Neural progenitor cell (in vitro differentiated cells): ENCODE data around the gene DHX9. TPM values are rescaled to one million over a fixed set of nuclear protein-coding genes. Genes with fewer than 3 reads are reported as not detected.

ENCODE experiments used
- DNase-seq: peaks from one replicate; pipeline ENCODE4 v3.0.0-alpha.2; 2016; ENCODE audit warnings: low spot score
- H2AFZ ChIP-seq: fragments of 200-600 bp; sonication (generic); replicated peaks from 2 replicates; pipeline ENCODE4 v1.6.1; 2016; ENCODE audit warnings: antibody characterized with exemption
- H3F3A ChIP-seq: fragments of 200-600 bp; sonication (generic); 2 replicates; pipeline ENCODE4 v1.6.1; 2016; ENCODE audit warnings: antibody characterized with exemption, low read depth
- H3K27ac ChIP-seq: fragments of 200-600 bp; sonication (generic); 2 replicates; pipeline ENCODE4 v1.5.1; 2016; ENCODE audit warnings: mild to moderate bottlenecking
- H3K27me3 ChIP-seq: fragments of 200-600 bp; sonication (generic); 2 replicates; pipeline ENCODE4 v1.6.1; 2016; ENCODE audit warnings: mild to moderate bottlenecking, moderate library complexity
- H3K36me3 ChIP-seq: fragments of 200-600 bp; sonication (generic); 2 replicates; pipeline ENCODE4 v1.5.1; 2016
- H3K4me1 ChIP-seq: fragments of 200-600 bp; sonication (generic); 2 replicates; pipeline ENCODE4 v1.6.1; 2016; ENCODE audit warnings: mixed run types
- H3K4me2 ChIP-seq: fragments of 200-600 bp; sonication (generic); 2 replicates; pipeline ENCODE4 v1.6.1; 2016
- H3K4me3 ChIP-seq: fragments of 200-600 bp; sonication (generic); 2 replicates; pipeline ENCODE4 v1.5.1; 2016
- H3K79me2 ChIP-seq: fragments of 200-600 bp; sonication (generic); 2 replicates; pipeline ENCODE4 v1.6.1; 2016; ENCODE audit warnings: low read depth
- H3K9ac ChIP-seq: fragments of 200-600 bp; sonication (generic); 2 replicates; pipeline ENCODE4 v1.6.1; 2016
- H3K9me3 ChIP-seq: fragments of 200-600 bp; sonication (generic); 2 replicates; pipeline ENCODE4 v1.5.1; 2016; ENCODE audit warnings: low read depth
- H4K20me1 ChIP-seq: fragments of 200-600 bp; sonication (generic); 2 replicates; pipeline ENCODE4 v1.6.1; 2016; ENCODE audit warnings: low read depth
- H3K27ac Mint-ChIP-seq: 3 replicates; pipeline ENCODE4 v1.8.0; 2021; ENCODE audit warnings: mixed read lengths
- H3K27me3 Mint-ChIP-seq: 2 replicates; pipeline ENCODE4 v1.8.0; 2022; ENCODE audit warnings: low read depth, mild to moderate bottlenecking, inconsistent platforms, moderate library complexity, mixed read lengths; ENCODE audit not compliant: insufficient read depth
- H3K36me3 Mint-ChIP-seq: 3 replicates; pipeline ENCODE4 v1.8.0; 2021; ENCODE audit warnings: mixed read lengths
- H3K4me1 Mint-ChIP-seq: 3 replicates; pipeline ENCODE4 v1.8.0; 2021; ENCODE audit warnings: mixed read lengths
- H3K4me3 Mint-ChIP-seq: 3 replicates; pipeline ENCODE4 v1.8.0; 2021; ENCODE audit warnings: mild to moderate bottlenecking, moderate library complexity, mixed read lengths
- H3K9me3 Mint-ChIP-seq: 3 replicates; pipeline ENCODE4 v1.8.0; 2020; ENCODE audit warnings: mixed read lengths
- EZH2 ChIP-seq: fragments of 200-600 bp; sonication (generic); IDR thresholded peaks from 2 replicates; pipeline ENCODE4 v1.6.1; 2017; ENCODE audit warnings: antibody characterized with exemption, mild to moderate bottlenecking, moderate library complexity
- EZH2phosphoT487 ChIP-seq: fragments of 200-600 bp; sonication (generic); IDR thresholded peaks from 2 replicates; pipeline ENCODE4 v1.6.1; 2017; ENCODE audit warnings: antibody characterized with exemption
- total RNA-seq: library from RNA; depleted of rRNA; stranded (reverse); fragments of >200 nt; gene quantifications from 2 replicates; pipeline ENCODE4 v1.2.3, GENCODE V29; 2015; ENCODE audit warnings: low replicate concordance
- TF ChIP-seq, protein P1 (sequence below): fragments of 200-600 bp; sonication (generic); IDR thresholded peaks from 2 replicates; pipeline ENCODE4 v1.5.1; 2017; ENCODE audit warnings: antibody characterized with exemption, mild to moderate bottlenecking

DHX9 gene
- total RNA-seq, 1 donor from 2014 or later, result 400 TPM

DNA sequence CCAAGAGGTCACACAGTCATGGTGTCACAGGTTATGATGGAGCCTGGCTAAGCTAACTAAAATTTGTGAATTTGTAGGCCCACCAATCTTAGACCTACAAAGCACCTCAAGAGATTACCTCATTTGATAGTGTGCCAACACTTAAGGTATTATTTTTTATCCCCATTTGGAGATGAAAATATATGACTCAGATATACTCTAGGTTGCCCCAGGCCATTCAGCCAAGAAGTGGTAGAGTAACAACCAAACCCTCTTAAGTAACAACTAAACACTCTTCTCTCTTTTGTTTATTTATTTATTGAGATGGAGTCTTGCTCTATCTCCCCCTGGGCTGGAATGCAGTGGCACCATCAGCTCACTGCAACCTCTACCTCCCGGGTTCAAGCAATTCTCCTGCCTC is 35.3 kb upstream of the DHX9 start:
- TF ChIP-seq EZH2 (no peak), EZH2phosphoT487 (no peak)
- TF ChIP-seq, protein P1, sequence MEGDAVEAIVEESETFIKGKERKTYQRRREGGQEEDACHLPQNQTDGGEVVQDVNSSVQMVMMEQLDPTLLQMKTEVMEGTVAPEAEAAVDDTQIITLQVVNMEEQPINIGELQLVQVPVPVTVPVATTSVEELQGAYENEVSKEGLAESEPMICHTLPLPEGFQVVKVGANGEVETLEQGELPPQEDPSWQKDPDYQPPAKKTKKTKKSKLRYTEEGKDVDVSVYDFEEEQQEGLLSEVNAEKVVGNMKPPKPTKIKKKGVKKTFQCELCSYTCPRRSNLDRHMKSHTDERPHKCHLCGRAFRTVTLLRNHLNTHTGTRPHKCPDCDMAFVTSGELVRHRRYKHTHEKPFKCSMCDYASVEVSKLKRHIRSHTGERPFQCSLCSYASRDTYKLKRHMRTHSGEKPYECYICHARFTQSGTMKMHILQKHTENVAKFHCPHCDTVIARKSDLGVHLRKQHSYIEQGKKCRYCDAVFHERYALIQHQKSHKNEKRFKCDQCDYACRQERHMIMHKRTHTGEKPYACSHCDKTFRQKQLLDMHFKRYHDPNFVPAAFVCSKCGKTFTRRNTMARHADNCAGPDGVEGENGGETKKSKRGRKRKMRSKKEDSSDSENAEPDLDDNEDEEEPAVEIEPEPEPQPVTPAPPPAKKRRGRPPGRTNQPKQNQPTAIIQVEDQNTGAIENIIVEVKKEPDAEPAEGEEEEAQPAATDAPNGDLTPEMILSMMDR, result no peak
- Histone ChIP-seq H3K27me3 (no peaks in the 10 kb centered on the region), H3K9me3 (no peaks in the 10 kb centered on the region), H3K4me1 (peaks cover 29% of the 10 kb centered on the region), H3F3A (peaks cover 6% of the 10 kb centered on the region), H3K27ac (no peak overlapping the region), H3K79me2 (no peaks in the 10 kb centered on the region), H3K4me3 (no peak overlapping the region), H4K20me1 (no peaks in the 10 kb centered on the region), H3K36me3 (no peaks in the 10 kb centered on the region), H3K4me2 (no peak overlapping the region), H3K9ac (no peak overlapping the region), H2AFZ (no peak overlapping the region)
- no peak for DNase-seq
- Mint-ChIP-seq H3K27ac (no peak overlapping the region), H3K36me3 (no peaks in the 10 kb centered on the region), H3K9me3 (no peaks in the 10 kb centered on the region), H3K4me1 (peaks cover 18% of the 10 kb centered on the region), H3K27me3 (no peaks in the 10 kb centered on the region), H3K4me3 (no peak overlapping the region)

GRCh38 chr1:182806015-182806678 is 33.0 kb upstream of the DHX9 start:
- Mint-ChIP-seq H3K4me1 (peaks cover 10% of the 10 kb centered on the region), H3K4me3 (no peak overlapping the region), H3K9me3 (no peaks in the 10 kb centered on the region), H3K36me3 (no peaks in the 10 kb centered on the region), H3K27me3 (no peaks in the 10 kb centered on the region), H3K27ac (no peak overlapping the region)
- H3K9me3 ChIP-seq, result no peaks in the 10 kb centered on the region
- H4K20me1 ChIP-seq, result no peaks in the 10 kb centered on the region
- H3K4me1 ChIP-seq, result peaks cover 23% of the 10 kb centered on the region
- H3K9ac ChIP-seq, result no peak overlapping the region
- peak; percentile 77 for DNase-seq
- peak overlapping the region; percentile 16 for H3K4me3 ChIP-seq
- H3K27ac ChIP-seq, result no peak overlapping the region
- peaks cover 6% of the 10 kb centered on the region for H3F3A ChIP-seq
- peak overlapping the region; percentile 66 for H3K4me2 ChIP-seq
- no peaks in the 10 kb centered on the region for H3K79me2 ChIP-seq
- TF ChIP-seq EZH2, result no peak
- TF ChIP-seq, protein P1, result peak; percentile 55
- H2AFZ ChIP-seq, result peak overlapping the region; percentile 99
- H3K36me3 ChIP-seq, result no peaks in the 10 kb centered on the region
- no peaks in the 10 kb centered on the region for H3K27me3 ChIP-seq

DNA sequence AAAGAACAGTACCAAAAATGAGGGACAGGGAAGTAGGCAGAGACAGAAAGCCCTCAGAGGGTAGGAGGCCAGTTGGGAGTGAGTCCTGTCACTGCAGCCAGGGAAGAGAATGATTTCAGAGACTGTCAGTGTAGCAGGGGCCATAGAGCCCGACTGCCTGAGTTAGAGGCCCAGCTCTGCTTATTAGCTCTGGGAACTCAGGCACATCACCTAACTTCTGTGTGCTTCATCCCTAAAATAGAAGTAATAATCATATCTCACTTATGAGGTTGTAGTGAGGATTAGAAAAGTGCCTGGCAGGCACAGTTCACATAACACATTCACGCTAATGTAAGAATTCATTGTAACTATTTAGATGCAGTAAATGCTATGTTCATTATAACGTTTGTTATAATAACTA is 31.2 kb upstream of the DHX9 start:
- H3K9ac ChIP-seq, result no peak overlapping the region
- no peaks in the 10 kb centered on the region for H3K36me3 ChIP-seq
- no peak for DNase-seq
- no peak overlapping the region for H3K27ac ChIP-seq
- Mint-ChIP-seq H3K4me3 (no peak overlapping the region), H3K9me3 (no peaks in the 10 kb centered on the region), H3K27ac (no peak overlapping the region), H3K27me3 (no peaks in the 10 kb centered on the region), H3K36me3 (no peaks in the 10 kb centered on the region), H3K4me1 (peaks cover 5% of the 10 kb centered on the region)
- no peaks in the 10 kb centered on the region for H3K27me3 ChIP-seq
- no peaks in the 10 kb centered on the region for H4K20me1 ChIP-seq
- H3K79me2 ChIP-seq, result no peaks in the 10 kb centered on the region
- peaks cover 10% of the 10 kb centered on the region for H3F3A ChIP-seq
- H2AFZ ChIP-seq, result no peak overlapping the region
- TF ChIP-seq EZH2phosphoT487 (no peak), EZH2 (no peak)
- TF ChIP-seq, protein P1, result no peak
- no peak overlapping the region for H3K4me2 ChIP-seq
- H3K4me3 ChIP-seq, result no peak overlapping the region
- peaks cover 11% of the 10 kb centered on the region for H3K4me1 ChIP-seq
- no peaks in the 10 kb centered on the region for H3K9me3 ChIP-seq
